Measurements from ENCODE around the gene ZKSCAN1.

Gene ZKSCAN1

GRCh38 chr7:100038326-100038725 lies 22.9 kb downstream of the ZKSCAN1 start:
- Histone ChIP-seq H3K4me1 (ENCODE audit: control insufficient read depth, insufficient read depth, low read length) (peaks cover 6% of the 10 kb centered on the region), H3K9ac (ENCODE audit: low read depth, low read length) (no peak overlapping the region), H3K36me3 (ENCODE audit: control insufficient read depth, insufficient read depth, low read length) (peaks cover 39% of the 10 kb centered on the region), H3K27ac (ENCODE audit: low read depth, low read length) (no peak overlapping the region), H3K4me3 (ENCODE audit: low read depth, low read length) (no peak overlapping the region), H3K27me3 (ENCODE audit: control insufficient read depth, insufficient read depth, low read length) (no peaks in the 10 kb centered on the region), H3K9me3 (ENCODE audit: control insufficient read depth, insufficient read depth, low read length) (peaks cover 4% of the 10 kb centered on the region)

GRCh38 chr7:100040575-100040974 lies 25.2 kb downstream of the ZKSCAN1 start:
- Histone ChIP-seq H3K9me3 (ENCODE audit: control insufficient read depth, insufficient read depth, low read length) (peaks cover 4% of the 10 kb centered on the region), H3K4me1 (ENCODE audit: control insufficient read depth, insufficient read depth, low read length) (peaks cover 6% of the 10 kb centered on the region), H3K27ac (ENCODE audit: low read depth, low read length) (peak overlapping the region; percentile 69), H3K27me3 (ENCODE audit: control insufficient read depth, insufficient read depth, low read length) (no peaks in the 10 kb centered on the region), H3K9ac (ENCODE audit: low read depth, low read length) (no peak overlapping the region), H3K36me3 (ENCODE audit: control insufficient read depth, insufficient read depth, low read length) (peaks cover 16% of the 10 kb centered on the region), H3K4me3 (ENCODE audit: low read depth, low read length) (0 out of 2 replicates have a peak overlapping the region, but pooled peaks have one; percentile 12)

GRCh38 chr7:100044718-100045117 lies 29.3 kb downstream of the ZKSCAN1 start:
- H3K4me3 ChIP-seq (ENCODE audit: low read depth, low read length), result no peak overlapping the region
- no peak overlapping the region for H3K27ac ChIP-seq (ENCODE audit: low read depth, low read length)
- H3K9ac ChIP-seq (ENCODE audit: low read depth, low read length), result no peak overlapping the region
- no peaks in the 10 kb centered on the region for H3K36me3 ChIP-seq (ENCODE audit: control insufficient read depth, insufficient read depth, low read length)
- H3K4me1 ChIP-seq (ENCODE audit: control insufficient read depth, insufficient read depth, low read length), result peaks cover 6% of the 10 kb centered on the region
- H3K9me3 ChIP-seq (ENCODE audit: control insufficient read depth, insufficient read depth, low read length), result peaks cover 4% of the 10 kb centered on the region
- no peaks in the 10 kb centered on the region for H3K27me3 ChIP-seq (ENCODE audit: control insufficient read depth, insufficient read depth, low read length)

- Histone ChIP-seq H3K4me1 (ENCODE audit: control insufficient read depth, insufficient read depth, low read length) (no peaks in the 10 kb centered on the region), H3K4me3 (ENCODE audit: low read depth, low read length) (no peak overlapping the region), H3K9ac (ENCODE audit: low read depth, low read length) (no peak overlapping the region), H3K27ac (ENCODE audit: low read depth, low read length) (no peak overlapping the region), H3K9me3 (ENCODE audit: control insufficient read depth, insufficient read depth, low read length) (no peaks in the 10 kb centered on the region), H3K36me3 (ENCODE audit: control insufficient read depth, insufficient read depth, low read length) (peaks cover 15% of the 10 kb centered on the region), H3K27me3 (ENCODE audit: control insufficient read depth, insufficient read depth, low read length) (no peaks in the 10 kb centered on the region)
Measured at GRCh38 chr7:100048680-100049079, 33.3 kb downstream of the ZKSCAN1 start.

GRCh38 chr7:100049441-100050291 lies 34.3 kb downstream of the ZKSCAN1 start, which contains the start of gene ZSCAN21:
ZSCAN21 (plus strand) TSS chr7:100049774; CDS start chr7:100057007, 7,233 bp downstream.
- peaks cover 18% of the 10 kb centered on the region for H3K36me3 ChIP-seq (ENCODE audit: control insufficient read depth, insufficient read depth, low read length)
- H3K27ac ChIP-seq (ENCODE audit: low read depth, low read length), result peak within 1 kb of the TSS; percentile 91
- no peaks in the 10 kb centered on the region for H3K27me3 ChIP-seq (ENCODE audit: control insufficient read depth, insufficient read depth, low read length)
- H3K4me1 ChIP-seq (ENCODE audit: control insufficient read depth, insufficient read depth, low read length), result no peaks in the 10 kb centered on the region
- H3K9me3 ChIP-seq (ENCODE audit: control insufficient read depth, insufficient read depth, low read length), result no peaks in the 10 kb centered on the region
- H3K9ac ChIP-seq (ENCODE audit: low read depth, low read length), result peak within 1 kb of the TSS; percentile 67
- peak within 1 kb of the TSS; percentile 82 for H3K4me3 ChIP-seq (ENCODE audit: low read depth, low read length)

- Histone ChIP-seq H3K9me3 (ENCODE audit: control insufficient read depth, insufficient read depth, low read length) (no peaks in the 10 kb centered on the region), H3K4me3 (ENCODE audit: low read depth, low read length) (no peak overlapping the region), H3K27ac (ENCODE audit: low read depth, low read length) (no peak overlapping the region), H3K27me3 (ENCODE audit: control insufficient read depth, insufficient read depth, low read length) (no peaks in the 10 kb centered on the region), H3K36me3 (ENCODE audit: control insufficient read depth, insufficient read depth, low read length) (peaks cover 19% of the 10 kb centered on the region), H3K9ac (ENCODE audit: low read depth, low read length) (no peak overlapping the region), H3K4me1 (ENCODE audit: control insufficient read depth, insufficient read depth, low read length) (no peaks in the 10 kb centered on the region)
Measured at GRCh38 chr7:100051611-100052010, 36.2 kb downstream of the ZKSCAN1 start.

- no peak overlapping the region for H3K9ac ChIP-seq (ENCODE audit: low read depth, low read length)
- no peaks in the 10 kb centered on the region for H3K9me3 ChIP-seq (ENCODE audit: control insufficient read depth, insufficient read depth, low read length)
- H3K27ac ChIP-seq (ENCODE audit: low read depth, low read length), result no peak overlapping the region
- H3K4me3 ChIP-seq (ENCODE audit: low read depth, low read length), result no peak overlapping the region
- no peaks in the 10 kb centered on the region for H3K27me3 ChIP-seq (ENCODE audit: control insufficient read depth, insufficient read depth, low read length)
- no peaks in the 10 kb centered on the region for H3K4me1 ChIP-seq (ENCODE audit: control insufficient read depth, insufficient read depth, low read length)
- peaks cover 35% of the 10 kb centered on the region for H3K36me3 ChIP-seq (ENCODE audit: control insufficient read depth, insufficient read depth, low read length)
Measured at GRCh38 chr7:100053215-100053614, 37.8 kb downstream of the ZKSCAN1 start.

- Histone ChIP-seq H3K9me3 (ENCODE audit: control insufficient read depth, insufficient read depth, low read length) (no peaks in the 10 kb centered on the region), H3K9ac (ENCODE audit: low read depth, low read length) (no peak overlapping the region), H3K4me3 (ENCODE audit: low read depth, low read length) (no peak overlapping the region), H3K4me1 (ENCODE audit: control insufficient read depth, insufficient read depth, low read length) (no peaks in the 10 kb centered on the region), H3K27me3 (ENCODE audit: control insufficient read depth, insufficient read depth, low read length) (no peaks in the 10 kb centered on the region), H3K27ac (ENCODE audit: low read depth, low read length) (no peak overlapping the region), H3K36me3 (ENCODE audit: control insufficient read depth, insufficient read depth, low read length) (peaks cover 61% of the 10 kb centered on the region)
Measured at GRCh38 chr7:100057006-100057405, 41.6 kb downstream of the ZKSCAN1 start.

GRCh38 chr7:100059251-100059739 lies 43.9 kb downstream of the ZKSCAN1 start:
- Histone ChIP-seq H3K27me3 (ENCODE audit: control insufficient read depth, insufficient read depth, low read length) (no peaks in the 10 kb centered on the region), H3K4me1 (ENCODE audit: control insufficient read depth, insufficient read depth, low read length) (no peaks in the 10 kb centered on the region), H3K9me3 (ENCODE audit: control insufficient read depth, insufficient read depth, low read length) (no peaks in the 10 kb centered on the region), H3K9ac (ENCODE audit: low read depth, low read length) (no peak overlapping the region), H3K27ac (ENCODE audit: low read depth, low read length) (no peak overlapping the region), H3K4me3 (ENCODE audit: low read depth, low read length) (no peak overlapping the region), H3K36me3 (ENCODE audit: control insufficient read depth, insufficient read depth, low read length) (peaks cover 63% of the 10 kb centered on the region)

- H3K9me3 ChIP-seq (ENCODE audit: control insufficient read depth, insufficient read depth, low read length), result no peaks in the 10 kb centered on the region
- no peaks in the 10 kb centered on the region for H3K4me1 ChIP-seq (ENCODE audit: control insufficient read depth, insufficient read depth, low read length)
- no peak overlapping the region for H3K27ac ChIP-seq (ENCODE audit: low read depth, low read length)
- no peaks in the 10 kb centered on the region for H3K27me3 ChIP-seq (ENCODE audit: control insufficient read depth, insufficient read depth, low read length)
- no peak overlapping the region for H3K9ac ChIP-seq (ENCODE audit: low read depth, low read length)
- no peak overlapping the region for H3K4me3 ChIP-seq (ENCODE audit: low read depth, low read length)
- peaks cover 74% of the 10 kb centered on the region for H3K36me3 ChIP-seq (ENCODE audit: control insufficient read depth, insufficient read depth, low read length)
Measured at GRCh38 chr7:100061518-100062193, 46.3 kb downstream of the ZKSCAN1 start.

GRCh38 chr7:100063376-100063775 lies 48.0 kb downstream of the ZKSCAN1 start:
- Histone ChIP-seq H3K36me3 (ENCODE audit: control insufficient read depth, insufficient read depth, low read length) (peaks cover 56% of the 10 kb centered on the region), H3K9me3 (ENCODE audit: control insufficient read depth, insufficient read depth, low read length) (no peaks in the 10 kb centered on the region), H3K4me3 (ENCODE audit: low read depth, low read length) (no peak overlapping the region), H3K27ac (ENCODE audit: low read depth, low read length) (no peak overlapping the region), H3K4me1 (ENCODE audit: control insufficient read depth, insufficient read depth, low read length) (no peaks in the 10 kb centered on the region), H3K9ac (ENCODE audit: low read depth, low read length) (no peak overlapping the region), H3K27me3 (ENCODE audit: control insufficient read depth, insufficient read depth, low read length) (no peaks in the 10 kb centered on the region)
